HuH-7 (cell line): ENCODE data around the gene MAGI1.

Experiments
- DNase-seq: peaks from one replicate; pipeline ENCODE4 v3.0.0; 2011; ENCODE audit warnings: low spot score

Gene MAGI1

GRCh38 chr3:66014056-66014455, 24.7 kb downstream of the MAGI1 start:
- DNase-seq = no peak

GRCh38 chr3:66012711-66013110, 26.0 kb downstream of the MAGI1 start:
- no peak for DNase-seq

DNA sequence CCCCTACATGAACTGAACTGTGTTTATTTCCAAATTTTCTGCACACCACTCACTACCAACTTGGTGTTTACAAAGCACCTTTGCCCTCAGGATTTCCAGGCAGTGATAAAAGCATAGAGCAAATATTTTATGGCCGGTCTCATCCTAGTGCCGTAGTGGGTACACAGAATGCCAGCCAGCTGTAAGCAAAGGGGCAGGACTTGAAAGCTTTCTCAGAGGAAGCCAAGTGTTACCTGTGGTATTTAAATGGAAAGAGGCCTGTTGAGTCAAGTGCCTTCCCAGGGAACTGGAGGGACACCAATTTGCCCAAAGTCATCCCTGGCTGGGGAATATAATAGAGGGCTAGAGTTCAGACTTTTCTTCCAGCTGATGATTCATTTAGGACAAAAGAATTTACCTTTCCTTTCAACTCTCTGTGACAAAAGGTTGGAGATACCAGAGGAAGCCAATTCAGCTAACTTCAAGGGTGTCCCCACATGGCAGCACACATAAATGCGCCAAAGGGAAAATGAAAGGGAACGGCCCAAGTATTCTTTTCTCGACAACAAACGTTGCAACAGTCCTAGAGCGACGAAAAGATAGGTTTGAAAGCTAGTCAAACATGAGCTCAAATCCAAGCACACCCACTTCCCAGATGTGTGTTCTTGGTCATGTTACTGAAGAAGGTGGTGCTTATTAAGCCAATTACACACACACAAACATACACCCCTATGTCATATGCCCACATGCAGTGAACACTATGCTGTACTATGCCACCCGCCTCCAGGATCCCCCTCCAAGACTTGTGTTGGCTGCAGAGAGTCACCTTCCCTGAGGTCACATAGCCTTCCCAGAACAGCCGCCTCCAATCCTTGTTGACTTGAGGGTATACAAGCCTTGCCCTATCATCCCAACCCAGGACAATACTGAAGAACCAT, 27.7 kb downstream of the MAGI1 start:
- DNase-seq = no peak

DNA sequence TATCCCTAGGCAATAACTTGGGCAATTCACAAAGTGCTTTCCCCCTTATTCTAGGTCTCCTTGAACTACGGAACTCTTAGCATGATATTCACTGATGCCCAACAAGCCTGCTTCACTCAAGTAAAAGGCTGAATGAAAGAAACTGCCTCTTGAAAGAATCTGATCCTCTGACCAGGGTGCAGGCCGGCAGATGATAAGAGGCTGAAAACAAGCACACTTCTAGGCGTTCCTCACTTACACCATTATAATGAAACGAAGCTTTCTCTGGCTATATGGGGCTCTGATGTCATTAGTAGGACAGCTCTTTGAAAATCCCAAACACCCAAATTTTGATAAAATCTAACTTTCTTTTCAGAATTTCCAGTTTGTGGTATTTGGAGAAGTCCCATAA, 28.4 kb downstream of the MAGI1 start:
- no peak for DNase-seq

DNA sequence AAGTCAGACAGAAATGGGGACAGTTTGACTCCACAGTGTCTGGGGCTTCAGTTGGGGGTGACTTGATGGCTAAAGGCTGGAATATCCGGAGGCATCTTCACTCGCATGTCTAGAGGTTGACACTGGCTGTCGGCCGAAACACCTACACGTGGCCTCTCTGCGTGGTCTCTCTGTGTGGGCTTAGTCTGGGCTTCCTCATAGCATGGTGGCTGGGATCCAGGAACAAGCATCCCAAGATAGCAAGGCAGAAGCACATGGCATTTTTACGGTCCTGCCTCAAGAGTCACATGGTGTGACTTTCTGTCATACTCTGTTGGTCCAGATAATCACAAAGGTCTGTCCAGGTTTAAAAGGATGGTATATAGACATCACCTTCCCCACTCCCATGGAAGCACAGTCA, 34.5 kb downstream of the MAGI1 start:
- no peak for DNase-seq

DNA sequence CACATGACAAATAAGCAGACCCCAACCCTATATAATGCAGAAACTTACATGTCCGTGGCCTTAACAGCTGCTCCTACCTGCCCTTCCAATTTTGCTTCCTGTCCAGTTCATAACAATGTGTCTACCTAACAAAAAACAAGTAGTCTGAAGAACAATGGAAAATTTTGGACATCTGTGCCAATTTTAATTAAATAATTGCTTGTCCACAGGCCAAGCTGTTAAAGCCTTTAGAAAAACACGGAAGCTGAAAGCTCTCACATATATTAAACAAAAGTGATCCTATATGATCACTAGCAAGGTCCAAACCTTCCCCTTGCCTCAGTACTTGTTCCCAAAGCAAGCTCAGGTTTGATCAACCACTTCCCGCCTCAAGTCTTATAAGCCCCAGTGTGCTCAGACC, 37.1 kb downstream of the MAGI1 start:
- no peak for DNase-seq

- no peak for DNase-seq
These were observed 38.2 kb downstream of the MAGI1 start for GRCh38 chr3:66000506-66000905.

GRCh38 chr3:65999606-66000005, 39.1 kb downstream of the MAGI1 start:
- no peak for DNase-seq

DNA sequence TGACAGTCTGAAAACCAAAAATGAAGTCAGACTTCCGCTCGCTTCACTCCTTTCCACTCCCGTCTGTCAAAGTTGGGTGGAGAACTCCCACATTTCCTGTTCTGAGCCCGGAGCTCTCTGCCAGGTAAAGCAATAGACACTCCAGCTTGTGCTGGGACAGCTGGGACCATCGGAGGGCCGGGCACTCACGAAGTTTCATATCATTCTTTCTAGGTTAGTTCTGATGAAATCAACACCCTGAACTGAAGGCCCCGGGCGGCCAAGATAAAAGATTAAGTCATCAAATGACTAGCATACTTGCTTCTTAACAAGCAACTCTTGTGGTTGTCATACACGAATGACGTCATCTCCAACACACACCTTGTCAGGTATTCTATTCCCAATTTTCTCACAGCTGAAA, 42.1 kb downstream of the MAGI1 start:
- DNase-seq = no peak

GRCh38 chr3:65995515-65995914, 43.2 kb downstream of the MAGI1 start:
- no peak for DNase-seq

DNA sequence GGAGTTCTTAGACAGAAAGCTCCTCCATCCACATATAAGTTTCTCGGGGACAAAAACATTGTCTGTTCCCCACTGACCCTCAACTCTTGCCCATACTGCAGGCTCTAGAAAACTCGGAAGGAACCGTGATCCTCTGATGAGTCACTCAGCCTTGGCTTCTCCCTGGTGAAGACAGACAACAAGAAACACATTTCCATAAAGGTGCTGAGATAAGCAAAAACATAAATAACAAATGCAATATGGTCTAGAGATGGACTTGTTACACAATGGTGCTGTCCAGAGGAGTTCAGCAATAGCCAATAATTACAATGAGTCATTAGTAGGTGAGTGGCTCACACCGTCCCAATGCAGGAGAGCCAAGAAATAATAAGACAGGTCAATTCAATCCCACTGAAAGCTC, 43.7 kb downstream of the MAGI1 start:
- DNase-seq = no peak

DNA sequence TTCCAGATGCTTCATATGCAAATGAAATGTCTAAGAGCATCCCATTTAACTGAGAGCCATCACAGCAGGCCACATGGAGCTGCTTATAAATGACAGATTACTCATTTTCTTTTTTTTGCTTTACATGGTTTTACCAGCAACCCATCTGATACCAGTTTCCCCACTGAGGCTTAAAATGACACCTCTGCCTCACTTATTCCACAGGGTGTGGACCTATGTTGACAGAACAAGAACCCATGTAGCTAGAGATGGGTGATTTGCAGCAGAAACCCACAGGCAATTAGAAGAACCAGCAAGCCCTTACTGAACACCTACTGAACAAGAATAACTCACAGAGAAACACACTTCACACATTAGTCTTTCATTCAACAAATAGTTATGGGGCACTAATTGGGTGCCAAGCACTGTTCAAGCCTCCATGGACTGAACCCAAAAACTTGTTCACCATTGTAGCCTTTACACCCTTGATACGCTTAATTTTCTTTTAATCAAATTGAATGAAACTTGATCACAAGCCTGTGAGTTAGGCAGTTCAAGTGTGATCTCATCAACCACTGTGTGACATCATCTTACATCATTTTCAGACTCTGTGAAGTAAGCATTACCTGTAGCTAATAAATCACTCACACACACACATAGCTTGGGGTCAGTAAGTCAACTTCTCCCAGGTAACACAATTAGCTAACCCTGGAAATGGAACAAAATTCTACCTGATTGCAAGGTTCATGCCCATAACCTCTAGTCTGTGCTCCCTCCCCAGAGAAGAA, 45.4 kb downstream of the MAGI1 start:
- no peak for DNase-seq

GRCh38 chr3:65992106-65992505, 46.6 kb downstream of the MAGI1 start:
- no peak for DNase-seq

- DNase-seq = no peak
These were observed 50.1 kb downstream of the MAGI1 start for GRCh38 chr3:65988411-65989180.

DNA sequence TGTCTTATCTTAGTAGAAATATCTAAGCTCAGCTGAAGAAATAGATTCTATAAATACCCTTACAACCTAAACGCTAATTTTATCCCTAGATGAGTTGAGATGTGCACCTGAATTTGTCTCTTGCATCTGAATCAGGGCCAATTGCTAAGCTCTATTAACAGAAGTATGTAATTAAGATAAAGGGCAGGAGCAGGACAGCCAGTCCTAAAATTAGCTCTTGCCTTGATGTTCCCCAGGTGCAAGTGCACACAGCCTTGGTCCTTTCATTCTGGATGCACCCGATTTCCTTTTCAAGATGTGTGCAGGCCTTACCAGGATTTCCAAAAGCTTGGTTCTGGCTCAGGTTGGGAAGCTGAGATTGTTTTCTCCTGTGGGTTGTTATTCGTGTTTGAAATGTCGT, 52.4 kb downstream of the MAGI1 start:
- no peak for DNase-seq

- DNase-seq = no peak
These were observed 53.7 kb downstream of the MAGI1 start for GRCh38 chr3:65984975-65985374.

DNA sequence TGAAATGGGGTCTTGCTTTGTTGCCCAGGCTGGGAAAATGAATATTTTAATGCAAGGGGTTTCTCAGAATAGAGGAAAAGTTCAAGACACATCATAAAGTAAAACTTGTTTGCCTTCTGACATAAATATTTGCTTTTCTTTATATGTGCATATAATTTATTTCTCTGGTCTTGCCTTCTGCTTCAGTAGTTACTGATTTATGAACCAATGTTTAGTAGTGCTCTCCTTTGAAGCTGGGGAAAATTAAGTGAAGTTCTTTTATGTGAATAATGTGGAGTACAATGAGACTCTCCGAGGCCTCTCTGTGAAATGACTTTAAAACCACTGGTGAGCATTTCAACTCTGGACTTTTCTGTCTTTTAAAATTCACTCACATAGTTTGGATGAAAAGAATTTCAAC, 55.6 kb downstream of the MAGI1 start:
- DNase-seq = no peak

GRCh38 chr3:65979731-65980130, 59.0 kb downstream of the MAGI1 start:
- no peak for DNase-seq

DNA sequence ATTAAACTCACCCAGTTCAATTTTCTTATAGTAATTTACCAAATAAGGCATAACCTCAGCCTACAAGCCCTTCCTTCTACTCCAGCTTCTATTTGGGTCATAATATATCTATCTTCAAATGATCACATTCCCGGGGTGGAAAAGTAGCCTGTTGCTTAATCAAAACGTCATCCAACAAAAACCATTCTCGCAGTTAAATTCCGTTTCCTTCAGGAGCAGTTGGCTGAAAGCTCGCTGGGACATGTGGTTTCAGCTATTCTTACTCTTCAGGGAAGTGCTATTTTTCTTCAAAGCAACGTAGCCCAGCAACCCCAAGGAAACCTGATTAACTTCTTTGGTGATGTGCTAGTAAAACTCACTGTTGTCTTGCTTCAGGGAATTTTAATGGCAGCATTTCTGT, 59.6 kb downstream of the MAGI1 start:
- no peak for DNase-seq

DNA sequence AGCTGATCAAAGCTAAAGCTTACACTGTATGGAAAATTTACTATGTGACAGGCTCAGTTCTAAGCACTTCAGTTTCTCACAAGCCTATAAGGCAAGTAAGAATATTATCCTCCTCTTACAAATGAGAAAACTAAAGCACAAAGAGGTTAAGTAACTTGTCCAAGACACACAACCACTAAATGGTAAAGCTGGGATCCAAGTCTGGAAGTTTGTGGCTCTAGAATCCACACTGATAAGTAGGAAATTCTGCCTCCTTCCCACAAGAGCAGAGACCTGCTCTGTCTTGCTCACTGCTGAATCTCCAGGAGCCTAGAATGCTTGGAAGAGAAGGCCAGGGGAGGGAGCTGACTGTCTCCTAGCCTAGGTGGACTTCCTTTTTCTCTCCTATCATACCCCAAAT, 60.6 kb downstream of the MAGI1 start:
- no peak for DNase-seq

DNA sequence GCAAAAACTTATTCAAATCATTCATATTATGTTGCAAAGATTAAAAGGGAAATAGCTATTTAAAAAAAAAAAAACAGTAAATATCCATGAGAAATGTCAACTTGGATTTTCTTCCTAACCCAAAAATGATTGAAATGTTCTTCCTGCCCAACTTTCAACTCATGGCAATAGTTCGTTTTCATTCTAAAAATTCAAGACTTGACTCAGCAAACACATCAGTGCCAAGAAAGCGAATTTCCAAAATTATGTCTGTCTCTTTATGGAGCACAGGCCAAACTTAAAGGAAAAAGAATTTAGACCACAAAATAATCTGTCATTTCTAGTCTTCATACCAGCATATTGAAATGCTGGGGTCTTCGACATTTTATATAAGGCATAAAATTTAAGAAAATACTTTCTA, 63.7 kb downstream of the MAGI1 start:
- no peak for DNase-seq

- DNase-seq = no peak
These were observed 64.2 kb downstream of the MAGI1 start for GRCh38 chr3:65974509-65974908.

DNA sequence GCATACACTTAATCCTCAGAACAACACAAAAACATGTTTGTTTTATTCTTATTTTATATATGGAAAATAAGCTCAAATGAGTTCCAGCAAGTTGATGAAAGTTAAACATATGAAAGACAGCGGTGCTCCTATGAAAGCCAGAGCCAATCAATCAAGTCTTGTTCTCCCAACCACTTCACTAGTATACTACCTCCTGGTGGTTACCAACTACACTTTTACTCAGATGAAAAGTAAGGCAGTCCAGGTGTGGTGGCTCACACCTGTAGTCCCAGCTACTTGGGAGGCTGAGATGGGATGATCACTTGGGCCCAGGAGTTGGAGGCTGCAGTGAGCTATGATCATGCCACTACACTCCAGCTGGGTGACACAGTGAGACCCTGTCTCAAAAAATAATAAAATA, 66.0 kb downstream of the MAGI1 start:
- no peak for DNase-seq
